ENCODE measurements around the gene RAPH1. TPM values are rescaled to one million over a fixed set of nuclear protein-coding genes. Genes with fewer than 3 reads are reported as not detected.

The RAPH1 gene
- total RNA-seq, 1 donor from 2014 or later: 25.7 TPM

GRCh38 chr2:203476881-203477280, 58.2 kb downstream of the RAPH1 start:
- no peak overlapping the region for H3K27ac Mint-ChIP-seq
- TF ChIP-seq, protein P1, sequence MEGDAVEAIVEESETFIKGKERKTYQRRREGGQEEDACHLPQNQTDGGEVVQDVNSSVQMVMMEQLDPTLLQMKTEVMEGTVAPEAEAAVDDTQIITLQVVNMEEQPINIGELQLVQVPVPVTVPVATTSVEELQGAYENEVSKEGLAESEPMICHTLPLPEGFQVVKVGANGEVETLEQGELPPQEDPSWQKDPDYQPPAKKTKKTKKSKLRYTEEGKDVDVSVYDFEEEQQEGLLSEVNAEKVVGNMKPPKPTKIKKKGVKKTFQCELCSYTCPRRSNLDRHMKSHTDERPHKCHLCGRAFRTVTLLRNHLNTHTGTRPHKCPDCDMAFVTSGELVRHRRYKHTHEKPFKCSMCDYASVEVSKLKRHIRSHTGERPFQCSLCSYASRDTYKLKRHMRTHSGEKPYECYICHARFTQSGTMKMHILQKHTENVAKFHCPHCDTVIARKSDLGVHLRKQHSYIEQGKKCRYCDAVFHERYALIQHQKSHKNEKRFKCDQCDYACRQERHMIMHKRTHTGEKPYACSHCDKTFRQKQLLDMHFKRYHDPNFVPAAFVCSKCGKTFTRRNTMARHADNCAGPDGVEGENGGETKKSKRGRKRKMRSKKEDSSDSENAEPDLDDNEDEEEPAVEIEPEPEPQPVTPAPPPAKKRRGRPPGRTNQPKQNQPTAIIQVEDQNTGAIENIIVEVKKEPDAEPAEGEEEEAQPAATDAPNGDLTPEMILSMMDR (conservative IDR thresholded peaks at IDR 0.05): no peak
- no peaks in the 10 kb centered on the region for H3K27me3 Mint-ChIP-seq
- peaks cover 3% of the 10 kb centered on the region for H3K36me3 Mint-ChIP-seq
- H3K9me3 Mint-ChIP-seq: no peaks in the 10 kb centered on the region
- no peak overlapping the region for H3K4me3 Mint-ChIP-seq
- no peaks in the 10 kb centered on the region for H3K4me1 Mint-ChIP-seq (ENCODE audit: unreplicated experiment)
- no peak for DNase-seq (ENCODE audit: extremely low spot score, unreplicated experiment)

GRCh38 chr2:203471323-203471722, 63.8 kb downstream of the RAPH1 start:
- H3K36me3 Mint-ChIP-seq: peaks cover 3% of the 10 kb centered on the region
- no peak overlapping the region for H3K4me3 Mint-ChIP-seq
- TF ChIP-seq, protein P1 (conservative IDR thresholded peaks at IDR 0.05): no peak
- H3K9me3 Mint-ChIP-seq: no peaks in the 10 kb centered on the region
- no peak for DNase-seq (ENCODE audit: extremely low spot score, unreplicated experiment)
- H3K27ac Mint-ChIP-seq: no peak overlapping the region
- no peaks in the 10 kb centered on the region for H3K27me3 Mint-ChIP-seq
- H3K4me1 Mint-ChIP-seq (ENCODE audit: unreplicated experiment): peaks cover 10% of the 10 kb centered on the region

GRCh38 chr2:203470371-203470770, 64.7 kb downstream of the RAPH1 start:
- Mint-ChIP-seq H3K27ac (no peak overlapping the region), H3K4me1 (ENCODE audit: unreplicated experiment) (peaks cover 10% of the 10 kb centered on the region), H3K36me3 (peaks cover 3% of the 10 kb centered on the region), H3K4me3 (no peak overlapping the region), H3K27me3 (no peaks in the 10 kb centered on the region), H3K9me3 (no peaks in the 10 kb centered on the region)
- TF ChIP-seq, protein P1 (conservative IDR thresholded peaks at IDR 0.05): no peak
- DNase-seq (ENCODE audit: extremely low spot score, unreplicated experiment): no peak

GRCh38 chr2:203469546-203469945, 65.6 kb downstream of the RAPH1 start:
- peaks cover 3% of the 10 kb centered on the region for H3K36me3 Mint-ChIP-seq
- TF ChIP-seq, protein P1 (conservative IDR thresholded peaks at IDR 0.05): no peak
- no peak overlapping the region for H3K4me3 Mint-ChIP-seq
- peaks cover 10% of the 10 kb centered on the region for H3K4me1 Mint-ChIP-seq (ENCODE audit: unreplicated experiment)
- no peak for DNase-seq (ENCODE audit: extremely low spot score, unreplicated experiment)
- no peaks in the 10 kb centered on the region for H3K9me3 Mint-ChIP-seq
- H3K27ac Mint-ChIP-seq: no peak overlapping the region
- H3K27me3 Mint-ChIP-seq: no peaks in the 10 kb centered on the region

- Mint-ChIP-seq H3K9me3 (no peaks in the 10 kb centered on the region), H3K27me3 (no peaks in the 10 kb centered on the region), H3K4me1 (ENCODE audit: unreplicated experiment) (peaks cover 11% of the 10 kb centered on the region), H3K36me3 (peaks cover 3% of the 10 kb centered on the region), H3K4me3 (no peak overlapping the region), H3K27ac (no peak overlapping the region)
- TF ChIP-seq, protein P1 (conservative IDR thresholded peaks at IDR 0.05): no peak
- DNase-seq (ENCODE audit: extremely low spot score, unreplicated experiment): no peak
Measured at GRCh38 chr2:203463266-203463678, 71.8 kb downstream of the RAPH1 start.

GRCh38 chr2:203462308-203462707, 72.8 kb downstream of the RAPH1 start:
- no peak overlapping the region for H3K4me3 Mint-ChIP-seq
- no peak overlapping the region for H3K27ac Mint-ChIP-seq
- H3K4me1 Mint-ChIP-seq (ENCODE audit: unreplicated experiment): peaks cover 11% of the 10 kb centered on the region
- H3K9me3 Mint-ChIP-seq: no peaks in the 10 kb centered on the region
- H3K27me3 Mint-ChIP-seq: no peaks in the 10 kb centered on the region
- peaks cover 3% of the 10 kb centered on the region for H3K36me3 Mint-ChIP-seq
- no peak for DNase-seq (ENCODE audit: extremely low spot score, unreplicated experiment)
- TF ChIP-seq, protein P1 (conservative IDR thresholded peaks at IDR 0.05): no peak

Data from type B pancreatic cell (in vitro differentiated cells).